ENCODE measurements around the gene MAP2K6.

Gene MAP2K6

DNA sequence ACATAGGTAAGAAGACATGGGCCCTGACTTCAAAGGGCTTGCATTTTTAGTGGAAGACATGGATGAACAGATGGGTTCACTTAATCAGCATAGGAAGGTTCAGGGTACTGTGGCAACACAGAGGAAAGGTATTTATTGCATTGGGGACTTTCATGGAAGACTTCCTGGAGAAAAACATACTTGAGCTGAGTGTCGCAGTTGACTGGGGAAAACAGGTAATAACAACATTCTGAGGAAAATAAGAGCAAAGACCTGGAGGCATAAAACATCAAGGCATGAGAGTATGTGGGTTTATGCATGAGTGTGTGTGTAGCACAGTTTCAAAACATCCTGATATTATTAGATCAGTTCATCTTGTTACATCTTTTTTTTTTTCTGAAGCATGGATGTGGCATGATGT lies 82.7 kb downstream of the MAP2K6 start:
- no peak for DNase-seq

DNA sequence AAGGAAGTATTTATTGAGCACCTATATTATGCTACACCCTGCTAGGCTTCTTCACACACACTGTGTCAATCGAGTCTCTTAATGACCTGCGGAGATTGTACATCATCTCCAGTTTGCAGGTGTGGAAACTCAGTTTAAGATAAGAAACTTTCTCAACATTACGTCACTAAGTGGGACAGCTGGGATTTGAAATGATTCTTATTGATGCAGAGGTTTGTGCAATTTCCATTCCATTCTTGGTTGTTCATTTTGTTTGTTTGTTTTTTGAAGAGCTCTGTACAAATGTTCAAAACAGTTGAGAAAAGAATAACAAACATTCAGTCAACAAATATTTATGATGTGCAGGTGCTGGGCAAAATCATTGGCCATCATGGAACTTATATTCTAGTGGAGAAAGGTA lies 84.8 kb downstream of the MAP2K6 start:
- DNase-seq, result no peak

DNA sequence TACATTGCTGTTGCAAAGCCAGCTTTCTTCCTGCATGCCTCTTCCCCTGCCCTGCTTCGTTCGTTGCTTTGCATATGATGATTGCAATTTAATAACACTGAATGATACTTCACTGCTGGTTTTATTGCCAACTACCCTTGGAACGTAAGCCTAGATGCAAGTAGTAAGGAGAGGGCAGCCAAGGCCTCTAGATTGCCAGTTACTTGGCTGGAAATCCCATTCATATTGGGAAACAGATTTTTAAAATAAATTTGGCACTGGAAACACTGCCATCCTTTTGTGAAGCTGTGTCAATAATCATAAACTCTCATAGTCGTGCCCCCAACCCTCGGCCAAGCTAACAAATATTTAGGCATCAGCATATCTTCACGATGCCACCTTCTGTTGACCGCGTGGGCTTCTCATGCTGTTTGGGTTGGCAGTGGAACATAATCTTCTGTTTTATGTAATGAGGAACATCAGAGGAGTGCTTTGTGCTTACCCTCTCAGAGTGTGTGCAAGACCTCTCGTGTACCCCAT lies 86.5 kb downstream of the MAP2K6 start:
- no peak for DNase-seq

DNA sequence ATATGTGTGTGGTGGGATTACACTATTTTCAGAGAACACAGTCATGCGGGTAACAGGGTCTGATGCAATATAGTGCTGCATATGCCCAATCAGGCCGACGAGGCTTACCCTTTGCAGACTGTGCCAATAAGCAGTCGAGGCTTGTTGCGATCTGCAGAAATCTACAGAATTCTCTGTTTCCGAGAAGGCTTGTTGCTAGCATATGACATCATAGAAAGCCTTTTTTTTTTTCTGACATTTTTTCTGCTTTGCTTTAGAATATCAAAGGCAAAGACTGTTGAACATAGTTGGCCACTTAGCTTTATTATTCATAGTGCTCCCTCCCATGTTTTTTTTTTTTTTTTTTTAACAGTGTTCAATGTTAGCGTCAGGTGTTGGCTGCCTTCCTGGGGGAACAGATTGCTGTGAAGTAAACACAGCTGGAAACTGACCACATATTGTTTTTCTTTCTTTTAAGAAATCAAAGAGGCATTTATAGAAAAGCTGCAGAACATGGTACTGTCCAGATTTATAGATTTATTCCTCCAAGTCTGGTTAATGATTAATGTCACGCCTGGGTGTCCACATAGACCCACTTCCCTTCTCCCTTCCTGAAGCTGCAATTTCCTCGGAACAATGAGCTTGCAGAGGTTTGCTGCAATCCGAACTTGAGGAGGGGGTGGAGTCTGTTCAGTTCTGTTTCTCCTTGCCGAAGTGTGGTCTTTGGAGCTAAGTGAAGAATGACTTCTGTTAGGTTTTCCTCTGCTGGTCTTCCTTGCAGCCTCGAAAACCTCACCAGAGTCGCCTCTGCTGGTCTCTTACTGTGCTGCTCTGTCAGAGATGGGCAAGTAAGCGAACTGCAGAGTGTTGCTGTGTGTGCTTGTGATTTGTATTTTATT lies 87.3 kb downstream of the MAP2K6 start:
- DNase-seq, result no peak

DNA sequence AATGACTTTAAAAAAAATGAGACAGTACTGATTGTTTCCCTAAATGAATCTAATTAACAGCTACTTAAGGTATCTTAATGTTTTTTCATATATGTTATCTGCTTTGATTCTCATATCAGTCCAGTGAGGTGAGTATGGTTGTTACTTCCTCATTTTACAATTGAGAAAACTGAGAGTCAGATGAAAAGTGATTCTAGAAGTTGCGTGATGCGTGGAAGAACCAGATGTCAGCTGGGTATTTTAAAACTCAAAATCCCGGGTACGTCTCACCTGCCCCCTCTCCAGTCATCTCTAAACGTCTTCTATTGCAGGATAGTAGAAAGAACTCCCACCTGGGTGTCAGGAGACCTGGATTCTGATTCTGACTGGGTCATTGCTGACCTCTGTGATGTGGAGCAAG lies 89.2 kb downstream of the MAP2K6 start:
- DNase-seq, result no peak

DNA sequence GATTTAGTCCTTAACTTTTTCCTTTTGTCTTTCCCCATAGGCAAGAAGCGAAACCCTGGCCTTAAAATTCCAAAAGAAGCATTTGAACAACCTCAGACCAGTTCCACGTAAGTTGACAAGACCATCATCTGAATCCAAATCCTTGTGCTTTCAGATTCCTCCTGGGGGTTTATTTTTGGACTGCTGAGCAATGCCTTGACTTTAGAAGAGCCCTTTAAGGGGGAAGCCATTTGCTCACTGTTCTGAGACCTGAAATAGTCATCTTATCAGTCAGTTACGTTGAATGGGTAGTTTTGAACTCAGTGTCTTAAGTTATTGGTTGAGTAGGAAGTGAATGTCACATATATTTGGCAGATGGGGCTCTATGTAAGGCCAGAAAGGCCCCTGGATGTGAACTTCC lies 91.2 kb downstream of the MAP2K6 start:
- DNase-seq, result no peak

DNA sequence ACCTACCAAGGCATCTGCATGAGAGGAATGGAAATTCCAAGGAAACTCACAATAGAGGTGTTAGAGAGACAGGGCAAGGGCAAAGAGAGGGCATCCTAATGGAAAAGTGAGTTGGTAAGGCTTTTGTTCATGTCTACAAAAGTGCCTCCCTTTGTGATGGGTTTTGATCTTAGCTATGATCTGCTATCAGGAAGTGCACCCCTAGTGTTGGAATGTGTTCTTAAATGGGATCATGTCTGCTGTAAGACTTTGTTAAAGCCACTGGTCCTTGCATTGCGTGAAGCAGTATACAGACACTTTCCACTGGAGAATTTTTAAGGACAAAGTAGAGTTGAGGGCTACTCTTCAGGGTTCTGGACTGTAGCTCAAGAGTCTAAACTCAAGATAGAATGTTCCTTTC lies 92.0 kb downstream of the MAP2K6 start:
- no peak for DNase-seq

DNA sequence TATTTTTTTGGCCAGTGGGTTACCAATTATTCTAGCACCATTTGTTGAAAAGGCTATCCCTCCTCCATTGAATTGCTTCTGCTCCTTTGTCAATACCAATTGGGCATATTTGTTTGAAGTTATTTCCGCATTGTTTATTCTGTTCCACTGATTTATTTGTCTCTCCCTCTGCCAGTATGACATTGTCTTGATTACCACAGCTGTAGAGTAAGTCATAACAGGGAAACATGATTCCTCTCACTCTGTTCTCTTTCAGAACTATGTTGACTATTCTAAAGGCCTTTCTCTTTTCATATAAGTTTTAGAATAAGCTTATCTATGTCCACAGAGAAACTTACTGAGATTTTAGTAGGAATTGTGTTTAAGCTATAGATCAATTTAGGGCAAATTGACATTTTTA lies 94.3 kb downstream of the MAP2K6 start:
- DNase-seq, result no peak

DNA sequence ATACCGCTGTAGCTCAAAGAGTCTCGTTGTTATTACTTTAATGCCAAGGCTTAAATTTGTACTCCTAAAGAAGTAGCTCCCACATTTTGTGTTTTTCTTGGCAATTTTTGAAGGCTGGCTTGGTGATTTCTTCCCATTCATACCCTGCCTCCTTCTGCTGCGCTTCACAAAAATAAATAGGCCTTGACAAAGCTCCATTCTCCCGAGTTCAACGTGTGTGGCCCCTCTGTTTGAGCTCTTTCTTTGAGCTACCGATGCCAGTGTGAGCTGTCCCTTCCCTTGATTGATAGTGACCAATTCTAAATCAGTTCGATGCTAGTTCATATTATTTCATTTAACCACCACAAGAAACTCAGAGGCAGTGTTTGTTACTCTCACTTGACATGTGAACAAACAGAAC lies 96.8 kb downstream of the MAP2K6 start:
- DNase-seq, result no peak

DNA sequence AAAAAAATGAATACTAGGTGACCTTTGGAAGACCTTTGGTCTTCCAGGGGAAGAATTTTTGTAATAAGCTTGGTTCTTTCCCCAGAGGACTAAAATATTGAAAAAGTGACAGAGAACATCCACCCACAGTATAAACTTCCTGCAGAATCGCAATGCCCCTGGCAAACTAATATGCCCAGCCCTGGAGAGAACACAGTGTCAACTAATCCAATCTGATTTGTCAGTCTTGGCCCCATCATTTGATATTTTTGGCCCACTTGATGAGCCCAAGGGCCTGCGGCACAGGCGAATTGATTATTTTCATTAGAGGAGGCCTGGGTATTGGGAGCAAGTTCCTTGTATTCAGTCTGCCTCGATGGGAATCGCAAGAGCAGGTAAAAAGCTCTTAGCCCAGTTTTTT lies 98.4 kb downstream of the MAP2K6 start:
- DNase-seq, result no peak

DNA sequence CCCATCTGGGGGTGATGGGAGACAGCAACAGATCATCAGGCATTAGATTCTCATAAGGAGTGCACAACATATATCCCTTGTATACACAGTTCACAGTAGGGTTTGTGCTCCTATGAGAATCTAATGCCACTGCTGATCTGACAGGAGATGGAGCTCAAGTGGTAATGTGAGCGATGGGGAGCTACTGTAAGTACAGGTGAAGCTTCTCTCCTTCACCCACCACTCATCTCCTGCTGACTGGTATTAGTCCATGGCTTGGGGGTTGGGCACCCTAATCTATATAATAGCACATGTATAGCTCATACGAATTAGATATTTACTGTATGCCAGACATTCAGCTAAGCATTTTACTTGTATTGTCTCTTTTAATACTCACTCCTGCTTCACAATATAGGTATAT lies 101.7 kb downstream of the MAP2K6 start:
- no peak for DNase-seq

DNA sequence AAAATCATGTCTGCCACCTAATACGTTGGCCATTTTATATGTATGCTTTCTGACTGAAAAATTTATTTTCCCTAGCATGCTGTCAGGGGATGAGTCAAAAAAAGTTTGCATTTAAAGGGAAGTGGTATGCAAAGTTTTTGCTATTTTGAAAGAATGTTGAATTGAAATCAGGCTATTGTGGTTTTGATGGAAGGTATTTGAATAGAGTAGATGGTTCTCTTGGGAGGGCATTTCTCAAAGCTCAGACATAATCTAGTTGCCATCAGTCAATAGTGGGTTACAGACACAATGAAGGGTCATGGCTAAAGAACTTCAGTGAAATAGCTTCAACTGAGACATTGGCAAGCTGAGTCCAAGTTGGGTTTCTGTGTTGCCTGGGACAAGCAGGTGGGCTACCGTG lies 102.4 kb downstream of the MAP2K6 start:
- DNase-seq, result no peak

DNA sequence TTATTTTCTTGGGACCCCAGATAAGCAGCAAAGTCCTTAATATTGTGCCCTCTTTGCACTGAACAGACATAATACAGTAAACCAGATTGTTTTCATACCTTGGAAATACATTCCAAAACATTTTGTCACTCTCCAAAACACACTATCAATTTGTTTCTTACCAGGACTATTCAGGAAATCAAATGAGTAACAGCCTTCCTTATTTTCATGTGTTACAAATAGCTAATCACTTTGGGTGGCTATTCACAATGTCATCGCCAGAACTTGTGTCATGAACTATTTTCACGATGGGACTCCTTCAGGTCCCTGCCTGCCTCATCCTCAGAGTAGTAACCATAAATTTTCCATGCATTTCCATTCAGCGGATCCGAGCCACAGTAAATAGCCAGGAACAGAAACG lies 104.5 kb downstream of the MAP2K6 start:
- no peak for DNase-seq

DNA sequence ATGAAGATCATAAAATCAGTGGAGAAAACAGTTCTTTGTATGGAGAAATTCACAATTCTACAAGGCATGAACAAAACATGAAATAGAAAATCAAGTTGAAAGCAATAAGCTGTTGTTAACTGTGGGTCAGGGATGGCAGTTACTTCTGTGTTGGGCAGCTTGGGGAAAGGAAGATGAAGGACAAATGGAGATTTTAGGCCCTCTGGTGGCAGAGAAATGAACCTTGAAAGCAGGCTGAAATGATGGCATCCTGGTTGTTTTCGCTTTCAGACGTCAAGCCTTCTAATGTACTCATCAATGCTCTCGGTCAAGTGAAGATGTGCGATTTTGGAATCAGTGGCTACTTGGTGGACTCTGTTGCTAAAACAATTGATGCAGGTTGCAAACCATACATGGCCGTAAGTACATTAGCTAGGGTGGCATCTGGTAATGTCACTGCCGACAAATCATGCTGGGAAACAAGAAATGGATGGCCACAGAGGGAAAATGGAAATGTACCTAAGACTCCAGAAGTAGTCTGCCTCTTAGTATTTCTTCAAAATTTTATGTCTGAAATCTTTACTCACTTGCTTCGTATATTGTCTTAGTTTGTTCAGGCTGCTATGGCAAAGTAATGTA lies 108.9 kb downstream of the MAP2K6 start:
- DNase-seq, result peak; percentile 24

DNA sequence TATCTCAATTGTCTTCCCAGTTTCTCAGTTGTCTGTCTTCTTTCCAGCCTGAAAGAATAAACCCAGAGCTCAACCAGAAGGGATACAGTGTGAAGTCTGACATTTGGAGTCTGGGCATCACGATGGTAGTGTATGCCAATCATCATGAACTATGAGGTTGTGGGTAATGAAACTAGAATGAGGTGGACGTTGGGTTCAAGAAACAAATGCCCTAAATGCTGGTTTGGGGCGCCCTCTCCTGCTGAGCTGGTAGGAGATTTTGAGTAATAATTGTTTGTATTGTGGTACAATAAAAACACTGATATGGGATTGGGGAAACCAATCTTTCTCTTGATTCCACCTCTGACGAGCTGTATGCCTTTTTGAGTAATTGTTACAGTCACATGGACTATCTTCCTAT lies 110.4 kb downstream of the MAP2K6 start:
- DNase-seq, result no peak

DNA sequence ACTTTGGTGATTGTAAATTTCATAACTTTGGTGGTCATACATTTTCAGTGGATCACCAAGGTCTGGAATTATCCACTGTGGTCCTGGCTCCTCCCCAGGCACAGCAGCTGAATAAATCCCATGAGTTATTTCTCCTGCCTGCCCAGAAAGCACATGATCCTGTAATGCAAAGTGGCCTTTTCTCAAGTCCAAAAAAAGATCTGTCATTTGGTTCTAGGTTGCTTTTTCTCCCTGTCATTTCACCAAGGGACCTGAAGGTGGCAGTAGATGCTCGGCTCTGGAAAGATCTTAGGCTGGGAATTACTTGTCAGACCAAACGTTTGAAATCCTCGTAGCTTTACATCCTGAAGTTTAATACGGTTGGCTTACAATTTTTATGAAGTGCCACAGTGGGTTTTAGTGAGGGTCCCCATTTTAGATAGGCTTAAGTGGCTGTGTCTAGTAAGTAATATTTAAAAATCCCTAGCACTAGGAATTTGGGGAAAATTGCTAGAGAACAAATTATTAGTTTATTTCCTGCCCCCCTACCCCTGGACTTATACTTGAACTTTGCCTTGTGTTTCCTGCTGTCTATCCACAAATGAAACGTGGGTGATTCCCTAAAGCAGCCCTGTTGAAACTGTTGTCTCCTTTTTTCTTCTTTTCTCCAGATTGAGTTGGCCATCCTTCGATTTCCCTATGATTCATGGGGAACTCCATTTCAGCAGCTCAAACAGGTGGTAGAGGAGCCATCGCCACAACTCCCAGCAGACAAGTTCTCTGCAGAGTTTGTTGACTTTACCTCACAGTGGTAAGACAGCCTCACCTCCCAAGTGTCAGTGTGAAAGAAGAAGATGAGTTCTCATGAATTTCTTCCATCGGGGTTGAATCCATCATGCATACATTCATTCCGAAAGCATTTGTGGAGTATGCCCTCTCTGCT lies 111.7 kb downstream of the MAP2K6 start:
- peak; percentile 21 for DNase-seq

DNA sequence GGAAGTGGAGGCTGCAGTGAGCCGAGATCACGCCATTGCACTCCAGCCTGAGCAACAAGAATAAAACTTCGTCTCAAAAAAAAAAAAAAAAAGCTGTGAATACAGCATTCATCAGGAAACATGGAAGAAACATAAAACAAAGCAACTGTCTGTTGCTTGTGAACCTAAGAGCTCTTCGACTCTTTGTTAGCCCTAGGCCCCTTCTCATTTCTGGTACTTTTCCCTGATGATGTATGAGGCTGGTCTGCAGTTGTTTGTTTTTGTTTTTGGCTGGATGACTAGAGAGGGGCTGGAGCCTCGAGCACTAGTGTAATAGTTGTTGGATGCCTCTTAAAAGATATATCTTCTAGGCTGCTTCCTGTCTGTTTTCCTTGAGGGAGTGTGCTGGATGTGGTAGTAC lies 113.5 kb downstream of the MAP2K6 start:
- no peak for DNase-seq

DNA sequence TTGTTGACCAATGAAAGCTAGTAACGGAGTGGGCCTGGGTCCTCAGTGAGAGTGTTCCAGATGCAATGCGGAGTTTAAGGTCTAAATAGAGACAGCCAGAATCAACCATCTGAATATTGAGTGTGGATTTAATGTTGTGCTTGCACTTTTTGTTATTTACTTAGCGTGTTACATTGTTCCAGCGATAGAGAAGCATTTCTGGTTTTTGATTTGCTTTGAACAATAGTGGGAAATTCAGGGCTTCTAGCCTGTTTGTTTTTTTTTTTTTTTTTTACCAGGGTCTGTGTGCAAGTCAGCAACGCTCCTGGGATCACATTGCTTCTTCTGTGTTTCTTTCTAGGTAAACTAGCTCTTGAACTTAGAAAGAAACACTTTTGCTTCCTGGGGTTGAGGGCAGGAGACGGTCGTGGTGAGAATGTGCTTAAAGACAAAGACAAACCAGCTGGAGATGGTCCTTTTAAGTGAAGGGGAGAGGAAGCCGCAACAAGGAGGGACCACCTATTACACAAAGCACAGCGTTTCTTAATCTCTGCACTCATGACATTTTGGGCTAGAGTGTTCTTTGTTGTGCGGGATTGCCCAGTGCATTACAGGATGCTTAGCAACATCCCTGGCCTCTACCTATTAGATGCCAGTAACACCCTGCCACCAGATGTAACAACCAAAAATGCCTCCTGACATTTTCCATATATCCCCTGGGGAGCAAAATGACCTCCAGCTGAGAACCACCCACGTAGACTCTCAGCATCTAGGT lies 119.2 kb downstream of the MAP2K6 start:
- no peak for DNase-seq

DNA sequence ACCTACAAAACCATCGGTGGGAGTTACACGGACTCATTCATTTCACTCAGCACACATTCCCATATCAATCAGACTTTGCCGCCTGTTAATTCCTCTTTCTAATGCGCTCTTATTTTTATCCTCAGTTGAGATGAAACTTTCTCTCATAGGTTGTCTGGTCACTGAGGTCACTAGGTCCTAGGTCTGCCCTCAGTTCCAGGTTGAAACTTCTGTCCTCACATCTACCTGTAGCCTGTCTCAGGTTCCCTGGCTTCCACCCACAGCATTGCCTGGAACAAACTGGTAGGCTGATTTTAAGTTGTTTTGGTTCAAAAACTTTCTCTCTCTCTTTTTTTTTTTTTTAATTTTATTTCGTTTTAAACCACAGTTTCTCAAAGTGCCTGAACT lies 119.7 kb downstream of the MAP2K6 start:
- DNase-seq, result no peak

DNA sequence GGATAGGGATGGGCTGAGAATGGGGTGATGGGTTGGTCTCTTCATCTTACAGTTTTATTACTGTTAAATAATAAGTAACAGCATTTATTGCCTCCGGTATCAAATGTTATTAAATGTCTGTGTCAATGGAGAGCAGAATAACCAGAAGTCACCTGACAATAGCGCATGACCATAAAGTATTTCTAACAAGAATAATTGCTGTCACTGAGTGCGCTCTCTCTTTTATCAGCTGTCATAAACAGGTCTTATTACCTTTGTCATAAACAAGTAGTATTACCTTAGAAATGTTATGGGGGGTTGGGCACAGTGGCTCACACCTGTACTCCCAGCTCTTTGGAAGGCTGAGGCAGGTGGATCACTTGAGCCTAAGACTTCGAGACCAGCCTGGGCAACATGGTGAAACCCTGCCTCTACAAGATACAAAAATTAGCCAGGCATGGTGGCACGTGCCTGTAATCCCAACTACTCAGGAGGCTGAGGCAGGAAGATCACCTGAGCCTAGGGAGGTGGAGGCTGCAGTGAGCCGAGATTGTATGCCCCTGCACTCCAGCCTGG lies 120.6 kb downstream of the MAP2K6 start:
- DNase-seq, result no peak

DNA sequence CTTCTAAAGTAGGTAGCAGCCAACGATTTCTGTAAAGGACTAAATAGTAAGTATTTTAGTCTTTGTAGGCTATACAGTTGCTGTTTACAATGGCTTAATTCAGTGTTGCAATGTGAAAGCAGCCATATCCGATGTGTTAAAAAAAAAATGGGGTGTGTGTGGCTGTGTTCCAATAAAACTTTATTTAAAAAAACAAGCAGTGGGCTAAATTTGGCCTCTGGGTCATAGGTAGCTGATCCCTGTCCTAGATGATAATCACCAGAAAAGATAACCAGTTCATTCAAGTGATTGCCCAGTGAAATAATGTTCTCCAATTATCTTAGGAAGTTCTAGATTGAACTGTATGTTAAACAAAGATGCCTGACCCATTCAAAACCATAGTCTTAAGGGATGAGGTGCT lies 124.3 kb downstream of the MAP2K6 start:
- no peak for DNase-seq

DNA sequence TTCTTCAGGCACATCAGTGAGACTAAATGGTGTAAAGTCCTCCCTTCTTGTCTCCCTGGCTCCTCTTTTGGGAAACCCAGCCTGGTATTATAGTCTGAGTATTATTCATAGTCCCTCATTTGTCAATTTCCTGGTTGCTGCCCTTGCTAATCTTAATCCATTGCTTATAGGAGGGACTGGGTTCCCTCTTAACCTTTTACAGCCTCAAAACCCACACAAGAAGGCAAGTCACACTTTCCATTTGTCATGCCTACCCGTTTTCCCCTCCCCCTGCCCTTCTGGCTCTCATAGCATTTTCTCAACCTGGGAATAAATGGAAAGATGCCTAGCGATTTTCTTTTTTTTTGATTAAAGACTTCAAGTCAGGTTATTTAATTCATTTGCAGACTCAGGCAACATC lies 124.8 kb downstream of the MAP2K6 start:
- no peak for DNase-seq

All from activated CD4-positive, alpha-beta T cell treated with anti-CD3 and anti-CD28 coated beads, Interleukin-2, amount 50 U/mL, for 16 hours (primary cell).